Renal cortex interstitium (tissue), 15 donors: Measurements from ENCODE around the gene RABL2A. TPM values are rescaled to one million over a fixed set of nuclear protein-coding genes. Genes with fewer than 3 reads are reported as not detected.
"Not testable (repeated sequence)": the region's sequence is repeated elsewhere in the genome, so short reads cannot be mapped to it uniquely, and the experiment has no call there.

Experiments
- DNase-seq, 11 donors: peaks; one replicate each; pipeline ENCODE4 v3.0.0-alpha.2; 2013; ENCODE audit warnings: low read depth in 9 of 11, low spot score in 4 of 11; ENCODE audit errors: extremely low read depth in 1 of 11
- long read RNA-seq, 16 experiments: transcript quantifications; one replicate each; lab custom pipeline, GENCODE V29; 2026
- polyA plus RNA-seq, 3 donors: library from polyadenylated mRNA; unstranded; fragments of 120-200 nt; gene quantifications; one replicate each; pipeline ENCODE4 v1.2.1, GENCODE V29; 2013; ENCODE audit not compliant: insufficient read length in 3 of 3

Gene RABL2A
- 10 to 100 TPM; 45.6 to 74.1 (median 45.9) TPM for polyA plus RNA-seq
- long read RNA-seq, donor 1: 0 reads
- long read RNA-seq, donor 2, partial matches to known transcripts: 0 of 1 reads
- long read RNA-seq, donor 2, other reads (novel, unspliced or antisense): 0 of 1 reads
- long read RNA-seq, donor 3, partial matches to known transcripts: 0 of 3 reads
- long read RNA-seq, donor 3, other reads (novel, unspliced or antisense): 0 of 3 reads
- long read RNA-seq, donor 4, partial matches to known transcripts: 0 of 6 reads
- long read RNA-seq, donor 4, other reads (novel, unspliced or antisense): 0 of 6 reads
- long read RNA-seq, donor 5: 0 reads
- long read RNA-seq, donor 6, transcript RABL2A-216 (3 exons, 2,486 nt): major isoform, 6 of 9 reads
- long read RNA-seq, donor 6, partial matches to known transcripts: 0 of 9 reads
- long read RNA-seq, donor 6, other reads (novel, unspliced or antisense): 0 of 9 reads
- long read RNA-seq, donor 7, partial matches to known transcripts: 0 of 1 reads
- long read RNA-seq, donor 7, other reads (novel, unspliced or antisense): 0 of 1 reads
- long read RNA-seq, donor 8, transcript RABL2A-216 (3 exons, 2,486 nt): major isoform, 9 of 25 reads
- long read RNA-seq, donor 8, partial matches to known transcripts: 13 of 25 reads
- long read RNA-seq, donor 8, other reads (novel, unspliced or antisense): 0 of 25 reads
- long read RNA-seq, donor 9, partial matches to known transcripts: 0 of 1 reads
- long read RNA-seq, donor 9, other reads (novel, unspliced or antisense): 0 of 1 reads
- long read RNA-seq, donor 10, partial matches to known transcripts: 0 of 1 reads
- long read RNA-seq, donor 10, other reads (novel, unspliced or antisense): 0 of 1 reads
- long read RNA-seq, donor 11, partial matches to known transcripts: 0 of 2 reads
- long read RNA-seq, donor 11, other reads (novel, unspliced or antisense): 0 of 2 reads
- long read RNA-seq, donor 12, partial matches to known transcripts: 0 of 2 reads
- long read RNA-seq, donor 12, other reads (novel, unspliced or antisense): 0 of 2 reads
- long read RNA-seq, donor 13, partial matches to known transcripts: 19 of 21 reads
- long read RNA-seq, donor 13, other reads (novel, unspliced or antisense): 0 of 21 reads
- long read RNA-seq, donor 14, partial matches to known transcripts: 0 of 1 reads
- long read RNA-seq, donor 14, other reads (novel, unspliced or antisense): 0 of 1 reads
- long read RNA-seq, donor 15: 0 reads
- long read RNA-seq, donor 16, transcript RABL2A-216 (3 exons, 2,486 nt): major isoform, 5 of 38 reads
- long read RNA-seq, donor 16, partial matches to known transcripts: 32 of 38 reads
- long read RNA-seq, donor 16, other reads (novel, unspliced or antisense): 0 of 38 reads

GRCh38 chr2:113626616-113627330 is at the start of gene RABL2A:
RABL2A (plus strand) TSS chr2:113627266; CDS start chr2:113628607, 1,341 bp downstream.
- peak; percentile 39 to 75 (median 61) for DNase-seq

- DNase-seq: not testable (repeated sequence)
Observed at GRCh38 chr2:113578508-113578907, 48.6 kb upstream of the RABL2A start.

GRCh38 chr2:113582473-113582872 is 44.6 kb upstream of the RABL2A start:
- not testable (repeated sequence) for DNase-seq

- DNase-seq: peak in 9 of 11 donors; percentile 58 to 85 (median 81)
Observed at GRCh38 chr2:113583521-113584225, 43.4 kb upstream of the RABL2A start.

- not testable (repeated sequence) for DNase-seq
Observed at GRCh38 chr2:113584311-113585092, 42.6 kb upstream of the RABL2A start.

GRCh38 chr2:113587201-113587600 is 39.9 kb upstream of the RABL2A start:
- not testable (repeated sequence) for DNase-seq

- not testable (repeated sequence) for DNase-seq
Observed at GRCh38 chr2:113589591-113589990, 37.5 kb upstream of the RABL2A start.

- not testable (repeated sequence) for DNase-seq
Observed at GRCh38 chr2:113591926-113592325, 35.1 kb upstream of the RABL2A start.

GRCh38 chr2:113593280-113593679 is 33.8 kb upstream of the RABL2A start:
- DNase-seq: not testable (repeated sequence)

GRCh38 chr2:113595725-113596124 is 31.3 kb upstream of the RABL2A start:
- not testable (repeated sequence) for DNase-seq

GRCh38 chr2:113597164-113597563 is 29.9 kb upstream of the RABL2A start:
- not testable (repeated sequence) for DNase-seq

GRCh38 chr2:113597572-113597971 is 29.5 kb upstream of the RABL2A start:
- not testable (repeated sequence) for DNase-seq

- DNase-seq: not testable (repeated sequence)
Observed at GRCh38 chr2:113598180-113598579, 28.9 kb upstream of the RABL2A start.

GRCh38 chr2:113598738-113599137 is 28.3 kb upstream of the RABL2A start:
- DNase-seq: not testable (repeated sequence)

GRCh38 chr2:113599208-113599607 is 27.9 kb upstream of the RABL2A start:
- DNase-seq: not testable (repeated sequence)

- not testable (repeated sequence) for DNase-seq
Observed at GRCh38 chr2:113602040-113602769, 24.9 kb upstream of the RABL2A start.
